Hepatocyte (in vitro differentiated cells): ENCODE data around the gene IRF3.

Experiments used
- CTCF ChIP-seq: fragments of 200-600 bp; sonication (generic); IDR thresholded peaks from 2 replicates; pipeline ENCODE4 v1.5.1; 2016; ENCODE audit warnings: antibody characterized with exemption, mild to moderate bottlenecking; ENCODE audit not compliant: poor library complexity
- EZH2phosphoT487 ChIP-seq: fragments of 200-600 bp; sonication (generic); IDR thresholded peaks from one replicate; pipeline ENCODE4 v1.6.1; 2018; ENCODE audit warnings: antibody characterized with exemption, mild to moderate bottlenecking, low read depth, moderate library complexity; ENCODE audit not compliant: unreplicated experiment, severe bottlenecking

- no peak for TF ChIP-seq EZH2phosphoT487
- TF ChIP-seq CTCF = no peak
Measured at GRCh38 chr19:49614096-49614833, 51.4 kb downstream of the IRF3 start.
